Activated naive CD4-positive, alpha-beta T cell treated with anti-CD3 and anti-CD28 coated beads, Interleukin-2, amount 50 U/mL, for 16 hours (primary cell): ENCODE results near the gene ZNF283.
"Not testable (repeated sequence)": the region's sequence is repeated elsewhere in the genome, so short reads cannot be mapped to it uniquely, and the experiment has no call there.

Experiments used
- DNase-seq: peaks from one replicate; pipeline ENCODE4 v3.0.0-alpha.2; 2020

Gene ZNF283

DNA sequence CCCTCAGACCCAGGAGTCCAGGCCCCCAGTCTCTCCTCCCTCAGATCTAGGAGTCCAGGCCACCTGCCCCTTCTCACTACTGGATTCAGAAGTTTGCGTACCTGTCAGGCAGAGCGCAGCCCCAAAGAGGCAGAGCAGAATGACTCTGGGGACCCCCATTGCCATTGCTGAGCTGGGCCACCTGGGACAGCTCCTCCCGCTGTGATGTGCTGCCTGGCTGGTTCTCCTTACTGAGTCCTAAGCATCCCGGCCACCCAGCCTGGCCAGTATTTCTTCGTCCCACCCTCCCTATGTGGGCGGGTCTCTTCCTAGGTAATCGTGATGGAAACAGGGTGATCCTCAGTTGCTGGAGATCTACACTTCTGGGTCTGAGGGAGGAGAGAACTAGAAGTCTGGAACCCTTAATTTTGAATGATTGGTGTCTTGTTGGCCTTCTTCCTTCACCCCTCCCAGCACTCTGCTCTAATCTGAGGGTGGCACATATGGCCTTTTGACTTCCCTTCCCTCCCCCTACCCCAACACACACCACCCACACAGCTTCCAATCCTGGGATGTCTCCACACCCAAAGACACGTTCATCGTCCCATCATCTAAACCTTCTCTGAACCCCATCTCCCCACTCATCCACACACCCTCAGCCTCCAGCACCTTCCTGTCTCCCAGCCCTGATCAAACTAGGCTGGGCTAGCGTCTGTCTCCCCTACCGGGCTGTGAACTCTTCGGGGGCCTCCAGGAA lies 24.7 kb upstream of the ZNF283 start, which contains the start of gene LYPD5:
LYPD5 (minus strand) TSS at position 232 of the 736 bp plus-strand sequence; CDS start at position 165, 67 bp downstream.
- no peak for DNase-seq

DNA sequence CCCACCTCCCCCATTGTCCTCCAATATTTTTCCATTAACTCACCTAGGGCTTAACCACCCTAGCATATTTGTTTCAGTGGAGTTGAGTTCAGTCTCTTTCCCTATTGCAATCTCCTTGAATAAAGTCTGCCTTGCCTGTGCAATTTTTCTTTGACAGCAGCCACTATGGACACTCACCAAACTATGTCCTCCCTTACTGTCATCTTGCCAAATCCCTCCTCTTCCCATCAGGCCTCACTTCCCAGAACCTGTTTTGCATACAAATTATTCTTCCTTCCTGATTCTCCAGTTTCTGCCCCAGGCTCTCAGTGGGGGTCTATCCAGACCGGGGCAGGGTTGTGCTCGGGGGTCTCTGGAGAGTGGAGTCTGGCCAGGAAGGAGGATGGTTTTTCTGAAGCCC lies 22.7 kb upstream of the ZNF283 start:
- DNase-seq = no peak

DNA sequence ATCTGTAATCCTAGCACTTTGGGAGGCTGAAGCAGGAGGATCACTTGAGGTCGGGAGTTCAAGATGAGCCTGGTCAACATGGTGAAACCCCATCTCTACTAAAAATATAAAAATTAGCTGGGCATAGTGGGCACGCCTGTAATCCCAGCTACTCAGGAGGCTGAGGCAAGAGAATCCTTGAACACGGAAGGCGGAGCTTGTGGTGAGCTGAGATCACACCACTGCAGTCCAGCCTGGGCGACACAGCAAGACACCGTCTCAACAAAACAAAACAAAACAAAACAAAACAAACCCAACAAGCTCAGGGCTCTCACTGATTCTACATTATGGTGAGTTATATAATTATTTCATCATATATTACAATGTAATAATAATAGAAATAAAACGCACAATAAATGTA lies 20.7 kb upstream of the ZNF283 start:
- DNase-seq = not testable (repeated sequence)

GRCh38 chr19:43806848-43807247 lies 20.3 kb upstream of the ZNF283 start:
- DNase-seq = no peak

- DNase-seq = no peak
Measured at GRCh38 chr19:43807651-43808050, 19.5 kb upstream of the ZNF283 start.

- DNase-seq = no peak
Measured at GRCh38 chr19:43809762-43810696, 17.1 kb upstream of the ZNF283 start.

DNA sequence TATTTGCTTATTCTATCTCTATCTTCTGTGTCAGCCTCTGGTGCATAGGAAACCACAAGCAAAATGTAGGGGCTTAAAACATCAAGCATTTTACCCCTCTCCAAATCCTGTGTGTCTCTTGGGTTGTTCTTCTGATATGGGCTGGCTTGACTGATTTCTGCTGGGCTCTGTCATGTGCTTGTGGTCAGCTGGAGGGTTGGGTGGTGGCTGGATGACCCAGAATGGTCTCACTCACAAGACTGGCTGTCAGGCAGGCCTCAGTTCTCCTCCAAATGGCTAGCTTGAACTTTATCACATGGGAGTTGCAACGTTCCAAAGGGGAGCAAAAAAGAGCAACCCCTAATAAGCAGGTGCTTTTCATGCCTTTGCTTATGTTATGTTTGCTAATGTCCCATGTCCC lies 15.3 kb upstream of the ZNF283 start:
- DNase-seq = no peak

- DNase-seq = no peak
Measured at GRCh38 chr19:43812259-43812658, 14.9 kb upstream of the ZNF283 start.

DNA sequence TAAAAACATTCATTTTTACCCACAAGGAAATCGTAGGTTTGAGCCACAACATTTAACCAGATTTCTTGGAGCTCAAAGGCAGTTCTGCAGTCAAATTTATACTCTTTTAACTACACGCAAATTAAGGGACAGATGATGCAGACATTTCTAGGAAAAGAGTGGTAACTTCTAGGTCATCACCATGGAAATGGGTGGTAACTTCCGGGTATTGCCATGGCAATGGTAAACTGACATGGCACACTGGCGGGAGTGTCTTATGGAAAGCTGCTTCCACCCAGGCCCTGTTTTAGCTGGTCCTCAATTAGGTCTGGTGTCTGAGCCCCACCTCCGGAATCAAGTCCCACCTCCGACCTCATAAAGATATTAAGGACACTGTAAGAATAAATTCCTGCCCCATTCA lies 14.4 kb upstream of the ZNF283 start:
- no peak for DNase-seq

- DNase-seq = no peak
Measured at GRCh38 chr19:43814663-43815352, 12.3 kb upstream of the ZNF283 start.

DNA sequence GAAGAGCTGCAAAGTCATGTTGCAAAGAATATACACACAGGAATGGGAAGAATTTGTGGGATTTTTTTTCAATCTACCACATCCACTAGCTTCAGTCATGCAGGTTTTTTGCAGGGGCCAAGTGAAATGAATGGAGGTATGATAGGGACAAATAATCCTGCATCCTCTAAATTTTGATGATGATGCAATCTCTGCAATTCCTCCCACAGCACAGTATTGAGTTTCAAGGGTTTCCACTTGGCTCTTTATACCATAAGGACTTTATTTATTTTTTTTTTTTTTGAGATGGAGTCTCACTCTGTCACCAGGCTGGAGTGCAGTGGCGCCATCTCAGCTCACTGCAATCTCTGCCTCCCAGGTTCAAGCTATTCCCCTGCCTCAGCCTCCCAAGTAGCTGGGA lies 9.7 kb upstream of the ZNF283 start:
- not testable (repeated sequence) for DNase-seq

DNA sequence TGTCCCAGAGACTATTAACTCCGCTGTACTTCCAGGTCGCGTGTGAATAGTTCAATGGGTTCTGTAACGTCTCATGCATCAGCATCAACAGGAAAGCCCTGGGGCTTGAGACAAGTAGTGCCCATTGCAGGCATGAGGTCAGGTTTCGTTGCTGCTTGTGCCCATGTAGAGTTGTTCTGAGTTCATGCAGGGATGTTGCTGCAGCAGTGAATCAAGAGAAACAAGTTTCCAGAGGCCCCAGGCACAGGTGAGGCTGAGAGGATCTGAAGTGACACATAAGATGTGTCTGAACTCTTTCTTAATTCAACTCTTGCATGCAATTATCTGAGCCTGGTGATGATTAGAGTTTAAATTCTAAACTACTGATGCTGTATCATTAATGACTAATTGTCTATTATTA lies 8.6 kb upstream of the ZNF283 start:
- DNase-seq = no peak

- DNase-seq = peak; percentile 45
Measured at GRCh38 chr19:43820098-43820883, 6.8 kb upstream of the ZNF283 start.

DNA sequence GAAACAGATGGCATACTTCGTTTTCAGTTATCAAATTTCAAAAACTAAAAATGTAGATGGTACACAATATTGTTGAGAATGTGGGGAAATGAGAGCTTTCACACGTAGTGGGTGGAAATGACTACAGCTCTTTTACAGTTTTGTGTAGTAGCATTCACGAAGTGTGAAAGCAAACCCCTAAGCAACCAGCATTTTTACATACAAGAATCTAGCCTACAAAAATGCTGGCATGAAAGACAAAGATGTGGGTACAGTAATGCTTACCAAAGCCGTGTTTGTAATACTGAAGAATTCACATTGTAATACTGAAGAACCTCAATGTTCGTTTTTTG lies 6.3 kb upstream of the ZNF283 start:
- no peak for DNase-seq

- not testable (repeated sequence) for DNase-seq
Measured at GRCh38 chr19:43823856-43824255, 3.3 kb upstream of the ZNF283 start.

DNA sequence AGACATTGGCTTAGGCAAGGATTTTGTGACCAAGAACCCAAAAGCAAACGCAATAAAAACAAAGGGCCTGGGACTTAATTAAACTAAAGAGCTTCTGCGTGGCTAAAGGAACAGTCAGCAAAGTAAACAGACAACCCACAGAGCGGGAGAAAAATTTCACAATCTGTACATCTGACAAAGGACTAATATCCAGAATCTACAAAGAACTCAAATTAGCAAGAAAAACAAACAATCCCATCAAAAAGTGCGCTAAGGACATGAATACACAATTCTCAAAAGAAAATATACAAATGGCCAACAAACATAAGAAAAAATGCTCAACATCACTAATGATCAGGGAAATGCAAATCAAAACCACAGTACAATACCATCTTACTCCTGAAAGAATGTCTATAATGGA lies 2.5 kb upstream of the ZNF283 start:
- not testable (repeated sequence) for DNase-seq

DNA sequence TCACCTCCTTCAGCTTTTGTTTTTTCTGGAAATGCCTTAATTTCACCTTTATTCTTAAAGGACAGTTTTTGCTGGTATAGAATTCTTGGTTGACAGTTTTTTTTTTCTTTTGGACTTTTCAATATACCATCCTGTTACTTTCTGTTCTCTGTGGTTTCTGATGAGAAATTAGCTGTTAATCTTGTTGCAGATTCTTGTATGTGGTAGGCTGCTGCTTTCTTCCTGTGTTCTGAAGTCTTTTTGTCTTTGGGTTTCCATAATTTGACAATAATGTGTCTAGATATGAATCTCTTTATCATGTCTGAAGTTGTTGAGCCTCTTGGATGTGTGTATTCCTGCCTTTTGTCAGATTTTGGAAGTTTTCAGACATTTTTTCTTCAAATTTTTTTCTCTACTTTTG lies 12.0 kb downstream of the ZNF283 start:
- DNase-seq = no peak

- DNase-seq = no peak
Measured at GRCh38 chr19:43842007-43842406, 14.9 kb downstream of the ZNF283 start.

GRCh38 chr19:43847246-43847645 lies 20.1 kb downstream of the ZNF283 start:
- no peak for DNase-seq

DNA sequence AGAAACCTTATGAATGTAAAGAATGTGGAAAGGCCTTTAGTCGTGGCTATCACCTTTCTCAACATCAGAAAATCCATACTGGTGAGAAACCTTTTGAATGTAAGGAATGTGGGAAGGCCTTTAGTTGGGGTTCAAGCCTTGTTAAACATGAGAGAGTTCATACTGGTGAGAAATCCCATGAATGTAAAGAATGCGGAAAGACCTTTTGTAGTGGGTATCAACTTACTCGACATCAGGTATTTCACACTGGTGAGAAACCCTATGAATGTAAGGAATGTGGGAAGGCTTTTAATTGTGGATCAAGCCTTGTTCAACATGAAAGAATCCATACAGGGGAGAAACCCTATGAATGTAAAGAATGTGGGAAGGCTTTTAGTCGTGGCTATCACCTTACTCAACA lies 20.8 kb downstream of the ZNF283 start:
- DNase-seq = no peak

- DNase-seq = no peak
Measured at GRCh38 chr19:43848821-43849220, 21.7 kb downstream of the ZNF283 start.

DNA sequence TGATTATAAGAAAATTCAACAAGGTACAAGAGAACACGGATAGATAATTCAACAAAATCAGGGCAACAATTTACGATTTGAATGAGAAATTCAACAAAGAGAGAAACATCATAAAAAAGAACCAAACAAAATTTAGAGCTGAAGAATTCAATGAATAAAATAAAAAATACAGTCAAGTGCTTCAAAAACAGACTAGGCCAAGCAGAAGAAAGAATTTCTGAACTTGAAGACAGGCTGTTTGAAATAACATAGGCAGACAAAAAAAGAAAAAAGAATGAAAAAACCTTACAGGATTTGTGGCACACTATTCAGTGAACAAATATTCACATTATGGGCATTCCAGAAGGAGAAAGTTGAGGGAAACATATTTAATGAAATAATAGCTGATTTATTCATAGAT lies 31.1 kb downstream of the ZNF283 start:
- DNase-seq = no peak

DNA sequence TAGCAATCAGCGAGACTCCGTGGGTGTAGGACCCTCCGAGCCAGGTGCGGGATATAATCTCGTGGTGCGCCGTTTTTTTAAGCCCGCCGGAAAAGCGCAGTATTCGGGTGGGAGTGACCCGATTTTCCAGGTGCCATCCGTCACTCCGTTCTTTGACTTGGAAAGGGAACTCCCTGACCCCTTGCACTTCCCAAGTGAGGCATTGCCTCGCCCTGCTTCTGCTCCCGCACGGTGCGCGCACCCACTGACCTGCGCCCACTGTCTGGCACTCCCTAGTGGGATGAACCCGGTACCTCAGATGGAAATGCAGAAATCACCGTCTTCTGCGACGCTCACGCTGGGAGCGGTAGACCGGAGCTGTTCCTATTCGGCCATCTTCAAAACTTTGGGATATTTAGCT lies 39.8 kb downstream of the ZNF283 start:
- DNase-seq = not testable (repeated sequence)
